NCI-H2227 (cell line): ENCODE measurements around the gene MYCL.
"Not testable (repeated sequence)": the region's sequence is repeated elsewhere in the genome, so short reads cannot be mapped to it uniquely, and the experiment has no call there.

Experiments
- DNase-seq: peaks from one replicate; lab custom pipeline; 2025; ENCODE audit not compliant: unreplicated experiment; lab: John Stamatoyannopoulos, UW

The MYCL gene

DNA sequence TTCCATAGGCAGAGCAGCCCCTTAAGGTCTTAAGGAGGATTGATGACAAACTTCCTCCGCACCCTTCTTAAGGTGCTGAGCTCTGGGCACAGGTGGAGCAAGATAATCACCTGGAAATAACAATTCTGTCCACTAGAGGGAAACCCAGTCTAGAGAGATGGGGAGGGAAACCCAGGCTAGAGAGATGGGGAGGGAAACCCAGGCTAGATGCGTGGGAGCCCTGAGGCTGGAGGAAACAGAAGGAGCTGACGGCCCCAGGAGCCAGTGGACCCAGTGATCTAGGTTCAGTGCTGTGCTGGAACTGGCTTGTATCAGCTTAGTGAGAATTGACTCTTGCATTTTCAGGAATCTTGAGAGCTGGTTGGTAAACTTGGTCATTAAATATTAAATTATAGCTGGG, 17.8 kb upstream of the MYCL start:
- DNase-seq, result peak; percentile 82

DNA sequence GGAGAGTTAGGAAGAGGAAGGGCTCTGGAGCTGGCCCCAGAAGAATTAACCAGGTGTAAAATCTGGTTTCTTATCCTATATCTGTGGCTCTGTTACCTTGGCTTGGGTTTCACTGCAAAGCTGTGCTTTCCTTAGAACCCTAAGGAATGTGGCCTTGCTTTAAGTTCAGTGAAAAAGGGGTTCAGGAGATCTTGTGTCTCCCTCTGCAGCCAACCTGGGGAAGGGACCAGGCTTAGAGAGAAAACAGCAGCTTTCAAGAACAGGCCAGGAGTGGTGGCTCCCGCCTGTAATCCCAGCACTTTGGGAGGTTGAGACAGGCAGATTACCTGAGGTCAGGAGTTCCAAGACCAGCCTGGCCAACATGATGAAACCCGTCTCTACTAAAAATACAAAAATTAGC, 16.1 kb upstream of the MYCL start:
- no peak for DNase-seq

DNA sequence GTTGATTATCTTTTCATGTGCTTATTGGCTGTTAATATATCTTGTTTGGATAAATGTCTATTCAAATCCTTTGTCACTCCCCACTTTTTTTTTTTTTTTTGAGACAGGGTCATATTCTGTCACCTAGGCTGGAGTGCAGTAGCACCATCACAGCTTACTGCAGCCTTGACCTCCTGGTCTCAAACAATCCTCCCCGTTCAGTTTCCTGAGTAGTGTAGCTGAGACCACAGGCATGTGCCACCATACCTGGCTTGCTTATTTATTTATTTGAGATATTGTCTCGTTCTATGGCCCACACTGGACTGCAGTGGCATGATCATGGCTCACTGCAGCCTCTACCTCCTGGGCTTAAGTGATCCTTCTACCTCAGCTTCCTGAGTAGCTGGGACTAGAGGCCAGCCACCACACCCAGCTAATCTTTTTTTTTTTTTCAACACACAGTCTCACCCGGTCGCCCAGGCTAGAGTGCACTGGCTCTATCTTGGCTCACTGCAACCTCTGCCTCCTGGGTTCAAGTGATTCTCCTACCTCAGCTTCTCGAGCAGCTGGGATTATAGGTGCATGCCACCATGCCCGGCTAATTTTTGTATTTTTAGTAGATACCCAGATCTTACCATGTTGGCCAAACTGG, 13.9 kb upstream of the MYCL start:
- DNase-seq, result no peak

DNA sequence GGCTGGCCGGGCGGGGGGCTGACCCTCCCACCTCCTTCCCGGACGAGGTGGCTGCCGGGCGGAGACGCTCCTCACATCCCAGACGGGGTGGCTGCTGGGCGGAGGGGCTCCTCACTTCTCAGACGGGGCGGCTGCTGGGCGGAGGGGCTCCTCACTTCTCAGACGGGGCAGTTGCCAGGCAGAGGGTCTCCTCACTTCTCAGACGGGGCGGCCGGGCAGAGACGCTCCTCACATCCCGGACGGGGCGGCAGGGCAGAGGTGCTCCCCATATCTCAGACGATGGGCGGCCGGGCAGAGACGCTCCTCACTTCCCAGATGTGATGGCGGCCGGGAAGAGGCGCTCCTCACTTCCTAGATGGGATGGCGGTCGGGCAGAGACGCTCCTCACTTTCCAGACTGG, 11.4 kb upstream of the MYCL start:
- not testable (repeated sequence) for DNase-seq

DNA sequence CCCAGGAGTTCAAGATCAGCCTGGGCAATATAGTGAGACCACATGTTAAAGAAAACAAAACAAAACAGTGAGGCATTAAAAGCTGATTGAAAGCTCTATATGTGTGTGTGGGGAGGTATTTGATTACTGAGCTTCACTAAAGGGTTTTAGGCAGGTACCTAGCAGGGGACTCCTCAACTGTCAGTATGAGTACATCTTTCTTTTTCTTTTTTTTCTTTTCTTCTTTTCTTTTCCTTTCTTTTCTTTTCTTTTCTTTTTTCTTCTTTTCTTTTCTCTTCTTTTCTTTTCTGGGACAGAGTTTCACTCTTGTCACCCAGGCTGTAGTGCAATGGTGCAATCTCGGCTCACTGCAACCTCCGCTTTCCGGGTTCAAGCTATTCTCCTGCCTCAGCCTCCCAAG, 8.5 kb upstream of the MYCL start:
- no peak for DNase-seq

DNA sequence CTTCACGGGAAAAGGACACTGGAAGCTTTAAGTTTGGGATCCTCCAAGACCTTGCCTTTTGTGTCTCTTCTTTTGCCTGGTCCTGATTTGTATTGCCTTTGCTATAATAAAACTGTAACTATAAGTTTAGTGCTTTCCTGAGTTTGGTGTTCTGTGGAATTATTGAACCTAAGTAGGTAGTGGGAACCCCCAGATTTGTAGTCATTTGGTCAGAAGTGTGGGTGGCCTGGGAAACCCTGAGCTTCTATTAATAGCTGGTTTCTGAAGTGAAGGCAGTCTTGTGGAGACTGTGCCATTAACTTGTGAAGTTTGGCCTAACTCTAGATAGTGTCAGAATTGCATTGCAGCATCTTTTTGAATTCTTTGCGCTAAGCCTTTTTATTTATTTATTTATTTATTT, 6.8 kb upstream of the MYCL start:
- DNase-seq, result no peak

DNA sequence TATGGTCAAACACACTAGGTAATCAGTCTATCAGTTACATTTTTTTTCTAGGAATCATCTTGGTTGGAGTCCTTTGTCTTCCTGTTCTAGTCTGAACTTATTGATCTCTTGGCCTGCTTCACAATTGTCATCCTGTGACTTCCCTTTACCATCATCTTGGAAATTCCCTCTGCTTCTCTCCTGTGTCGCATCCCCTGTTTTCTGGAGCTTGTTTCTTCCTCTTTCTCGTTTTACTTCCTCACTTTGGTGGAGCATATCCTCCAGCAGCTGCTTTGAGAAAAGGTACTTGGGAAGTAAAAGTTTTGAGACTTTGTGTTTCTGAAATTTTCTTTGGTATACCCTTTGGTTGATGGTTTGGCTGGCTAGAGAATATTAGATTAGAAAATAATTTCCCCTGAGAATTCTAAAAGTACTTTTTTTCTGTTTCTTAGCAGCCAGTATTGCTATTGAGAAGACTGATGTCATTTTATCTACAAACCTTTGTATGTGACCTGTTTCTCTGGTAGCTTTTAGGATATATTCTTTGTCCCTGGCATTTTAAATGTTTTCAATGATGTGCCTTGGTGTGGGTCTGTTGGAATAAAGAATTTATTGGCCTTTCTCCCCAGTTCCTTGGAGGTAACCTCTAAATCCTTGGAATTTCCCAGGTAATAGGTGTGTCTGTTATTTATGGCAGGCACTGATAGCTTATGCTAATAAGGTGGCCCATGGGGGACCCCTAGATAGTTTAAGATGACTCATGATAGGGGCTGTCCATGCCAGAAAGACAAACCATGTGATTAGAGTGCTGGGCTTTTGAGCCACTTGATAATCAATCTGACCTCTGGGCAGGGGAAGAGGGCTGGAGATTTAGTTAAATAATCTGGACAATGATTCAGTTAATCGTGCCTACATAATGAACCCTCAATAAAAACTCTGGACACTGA, 6.1 kb upstream of the MYCL start:
- DNase-seq, result no peak

DNA sequence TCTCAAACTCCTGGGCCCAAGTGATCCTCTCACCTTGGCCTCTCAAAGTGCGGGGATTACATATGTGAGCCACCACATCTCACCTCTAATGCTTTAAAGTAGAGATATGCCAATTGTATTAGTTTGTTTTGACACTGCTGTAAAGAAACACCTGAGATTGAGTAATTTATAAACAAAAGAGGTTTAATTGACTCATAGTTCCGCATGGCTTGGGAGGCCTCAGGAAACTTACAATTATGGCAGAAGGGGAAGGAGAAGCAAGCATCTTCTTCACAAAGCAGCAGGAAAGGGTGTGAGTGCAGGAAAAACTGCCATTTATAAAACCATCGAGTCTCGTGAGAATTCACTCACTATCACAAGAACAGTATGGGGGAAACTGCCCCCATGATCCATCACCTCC, 3.5 kb upstream of the MYCL start:
- DNase-seq, result no peak

DNA sequence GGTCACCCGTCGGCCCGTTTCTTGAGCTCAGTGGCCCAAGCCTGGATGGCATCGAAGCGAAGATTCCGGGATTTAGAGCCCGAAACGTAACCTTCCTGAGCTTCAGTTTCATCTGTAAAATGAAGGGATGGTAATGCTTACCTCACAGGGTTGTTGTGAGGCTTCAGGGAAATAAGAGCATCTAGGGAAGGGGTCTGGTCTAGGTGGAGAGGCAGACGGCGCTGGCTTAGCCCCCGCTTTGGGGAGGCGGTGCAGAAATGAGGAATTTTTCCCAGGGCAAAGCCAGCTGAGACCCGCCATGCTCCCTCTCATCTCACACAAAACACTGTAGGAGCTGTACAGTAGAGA, 717 bp upstream of the MYCL start:
- DNase-seq, result peak; percentile 66

DNA sequence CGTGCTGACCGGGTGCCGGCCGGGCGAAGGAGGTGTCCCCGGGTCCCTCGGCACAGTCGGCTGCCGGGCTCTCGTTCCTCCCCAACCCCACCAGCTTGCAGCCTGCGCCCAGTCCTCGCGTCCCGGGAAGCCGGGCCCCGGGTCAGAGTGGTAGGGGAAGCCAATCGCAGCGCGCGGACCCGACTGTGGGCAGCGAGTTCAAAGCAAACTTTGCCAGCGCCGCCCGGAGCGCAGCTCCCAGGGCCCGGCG, 328 bp downstream of the MYCL start:
- DNase-seq, result peak; percentile 62

DNA sequence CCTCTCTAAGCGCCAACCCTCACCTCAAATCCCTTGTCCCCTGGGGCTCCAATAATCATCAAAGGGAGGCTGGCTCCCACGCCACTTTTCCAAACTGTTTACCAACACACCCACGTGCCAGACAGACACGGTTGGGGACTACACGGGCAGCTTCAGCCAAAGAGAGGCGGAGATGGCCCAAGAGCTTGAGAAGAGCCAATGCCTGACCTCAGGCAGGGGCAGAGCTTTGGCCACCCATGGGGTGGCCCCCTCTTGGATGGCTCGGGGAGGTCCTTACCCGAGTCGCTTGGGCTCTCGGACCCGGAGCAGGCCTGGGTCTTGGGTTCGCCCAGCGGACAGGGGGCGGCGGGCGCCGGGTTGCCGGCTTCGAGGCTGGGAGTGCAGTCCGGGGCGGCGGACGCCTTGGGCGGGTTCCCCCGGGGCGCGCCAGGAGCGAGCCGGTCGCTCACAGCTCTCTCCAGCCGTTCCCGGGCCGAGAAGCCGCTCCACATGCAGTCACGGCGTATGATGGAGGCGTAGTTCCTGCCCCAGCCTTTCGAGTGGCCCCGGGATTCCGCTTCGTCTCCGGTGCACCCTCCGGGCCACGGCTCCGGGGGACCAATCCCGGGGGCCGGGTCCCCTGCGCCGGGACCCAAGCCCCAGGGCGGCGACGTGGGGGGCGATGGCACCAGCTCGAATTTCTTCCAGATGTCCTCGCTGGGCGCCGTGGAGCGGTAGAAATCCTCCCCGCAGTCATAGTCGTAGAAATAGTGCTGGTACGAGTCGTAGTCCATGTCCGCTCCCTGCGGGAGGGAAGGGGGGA, 854 bp downstream of the MYCL start:
- DNase-seq, result peak; percentile 28

DNA sequence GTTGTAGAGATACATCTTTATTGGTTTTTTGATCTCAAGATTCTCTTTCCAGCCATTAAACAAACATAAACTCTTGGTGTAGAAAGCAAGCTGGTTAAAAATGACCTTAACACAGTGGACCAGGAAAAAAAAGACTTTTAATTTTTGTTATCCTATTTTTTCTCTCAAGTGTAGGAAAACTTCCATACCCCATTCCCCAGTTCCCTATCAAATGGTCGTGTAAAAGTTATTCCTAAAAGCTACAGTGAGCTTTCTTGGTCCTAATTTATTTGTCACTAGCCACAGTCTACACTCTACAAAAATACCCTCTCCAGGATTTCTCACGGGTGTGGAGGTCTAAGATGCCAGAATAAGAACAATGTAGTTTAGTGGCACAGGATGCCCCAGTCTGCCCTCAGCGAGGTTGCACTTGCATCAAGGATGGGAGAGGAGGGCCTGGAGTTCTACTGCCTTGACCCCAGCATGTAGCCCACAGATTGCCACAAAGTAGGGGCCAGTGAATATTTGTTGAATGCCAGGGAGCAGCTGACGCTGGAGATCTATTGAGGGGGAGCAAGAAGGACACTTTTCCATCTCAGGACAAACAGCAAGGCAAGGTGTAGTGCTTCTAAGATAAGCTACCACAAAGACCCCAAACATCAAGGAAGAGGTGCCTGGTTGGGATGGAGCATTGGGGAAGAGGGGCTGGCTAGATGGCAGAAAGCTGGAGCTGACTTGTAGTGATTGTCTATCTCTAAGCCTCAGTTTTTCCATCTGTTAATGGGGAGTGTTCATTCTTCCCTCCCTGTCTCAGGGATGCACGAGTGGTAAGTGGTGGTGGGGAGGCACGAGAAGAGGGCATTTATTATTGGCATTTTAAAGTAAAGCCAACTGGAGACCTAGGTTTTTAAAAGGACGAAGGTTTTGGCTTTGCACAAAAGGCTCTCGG, 1.8 kb downstream of the MYCL start:
- DNase-seq, result no peak

DNA sequence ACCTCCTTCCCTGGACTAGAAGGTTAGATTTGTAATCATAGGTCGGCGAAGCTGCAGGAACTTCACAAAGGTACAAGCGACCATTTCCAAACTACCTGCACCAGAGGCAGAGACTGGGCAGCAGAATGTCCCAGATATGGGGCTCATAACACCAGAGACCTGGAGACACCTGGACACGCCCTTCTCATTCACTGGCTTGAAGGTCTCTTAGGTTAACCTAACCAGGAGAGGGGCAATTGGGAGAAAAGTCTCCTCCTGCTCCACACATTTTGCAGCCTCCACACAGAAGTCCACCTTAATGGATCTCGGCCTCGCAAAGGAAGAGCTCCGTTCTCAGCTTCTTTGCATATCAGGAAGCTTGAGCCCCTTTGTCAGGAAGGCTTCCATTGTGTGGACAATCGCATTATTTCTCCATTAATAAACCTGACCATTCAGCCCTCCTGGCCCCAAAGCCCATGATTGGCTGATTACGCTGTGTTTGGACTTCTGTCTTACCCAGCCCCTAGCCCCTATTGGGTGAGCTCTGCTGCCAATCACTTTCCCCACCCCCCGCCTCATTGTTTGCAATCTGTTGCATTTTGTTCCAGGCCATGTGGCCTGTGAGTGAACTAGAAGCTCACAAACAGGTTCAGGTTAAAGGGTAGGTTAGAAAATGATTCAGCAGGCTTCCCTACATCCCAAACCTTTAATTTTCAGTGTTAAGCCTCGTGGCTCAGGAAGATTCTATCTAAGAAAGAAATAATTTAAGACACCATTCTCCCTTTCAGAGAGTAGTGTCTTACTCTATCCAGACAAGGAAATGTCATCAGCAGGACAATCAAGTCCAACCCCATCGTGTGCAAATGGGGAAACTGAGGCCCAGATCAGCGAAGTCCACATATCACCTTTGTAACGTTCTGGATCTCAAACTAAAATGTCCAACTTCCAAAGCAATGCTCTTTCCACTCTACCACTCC, 2.8 kb downstream of the MYCL start:
- peak; percentile 74 for DNase-seq

DNA sequence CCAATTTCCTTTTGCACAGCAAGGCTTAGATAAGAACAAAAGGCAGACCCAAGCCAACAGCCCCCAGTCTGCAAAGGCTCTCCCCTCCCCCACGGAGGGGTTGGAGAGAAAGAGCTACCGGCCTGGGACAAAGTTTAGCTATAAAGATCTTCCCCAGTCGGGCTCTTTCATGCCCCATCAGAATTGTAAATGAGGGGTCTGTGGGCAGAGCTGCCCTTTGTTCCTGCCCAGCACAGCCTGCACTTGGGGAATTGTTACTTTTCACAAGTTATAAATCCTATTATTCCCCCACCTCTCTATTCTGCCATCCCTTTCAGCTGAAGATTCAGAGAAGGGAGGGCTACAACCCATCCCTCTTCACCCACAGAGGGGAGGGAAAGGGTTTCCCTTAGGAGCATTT, 3.5 kb downstream of the MYCL start:
- no peak for DNase-seq

DNA sequence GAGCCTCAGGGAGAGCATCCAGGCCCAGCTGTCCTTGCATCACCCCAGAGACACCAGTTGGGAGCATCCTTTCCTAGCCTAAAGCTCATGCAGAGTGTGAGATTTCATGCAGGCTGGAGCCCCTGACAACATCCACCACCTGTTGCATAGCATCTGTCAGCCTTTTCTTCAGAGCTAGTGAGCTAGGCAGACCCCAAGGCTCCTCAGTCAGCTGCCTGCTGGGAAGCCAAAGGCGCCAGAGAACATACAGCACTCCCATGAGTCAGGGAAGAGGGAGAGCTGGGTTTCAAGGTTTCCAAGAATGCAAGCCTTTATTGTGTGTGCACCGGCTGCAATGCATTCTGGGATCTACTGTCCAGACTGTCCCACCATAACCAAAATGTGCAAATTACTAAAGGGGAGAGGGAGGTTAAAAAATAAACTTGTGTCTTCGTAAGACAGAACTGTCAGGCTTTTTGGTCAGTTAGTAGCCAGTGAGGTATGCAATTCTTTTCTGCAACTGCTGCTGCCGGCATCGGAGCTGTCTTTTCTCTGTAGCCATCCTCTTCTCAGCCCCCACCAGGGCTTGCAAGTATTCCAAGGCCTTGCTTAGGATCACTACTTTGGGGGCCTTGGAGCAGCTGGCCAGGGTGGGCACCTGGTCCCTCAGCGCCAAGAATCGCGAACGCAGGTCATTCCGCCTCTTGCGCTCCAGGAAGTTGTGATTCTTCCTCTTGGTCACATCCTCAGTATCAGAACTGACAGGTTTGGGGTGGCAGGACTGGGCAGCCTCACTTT, 4.6 kb downstream of the MYCL start:
- no peak for DNase-seq

DNA sequence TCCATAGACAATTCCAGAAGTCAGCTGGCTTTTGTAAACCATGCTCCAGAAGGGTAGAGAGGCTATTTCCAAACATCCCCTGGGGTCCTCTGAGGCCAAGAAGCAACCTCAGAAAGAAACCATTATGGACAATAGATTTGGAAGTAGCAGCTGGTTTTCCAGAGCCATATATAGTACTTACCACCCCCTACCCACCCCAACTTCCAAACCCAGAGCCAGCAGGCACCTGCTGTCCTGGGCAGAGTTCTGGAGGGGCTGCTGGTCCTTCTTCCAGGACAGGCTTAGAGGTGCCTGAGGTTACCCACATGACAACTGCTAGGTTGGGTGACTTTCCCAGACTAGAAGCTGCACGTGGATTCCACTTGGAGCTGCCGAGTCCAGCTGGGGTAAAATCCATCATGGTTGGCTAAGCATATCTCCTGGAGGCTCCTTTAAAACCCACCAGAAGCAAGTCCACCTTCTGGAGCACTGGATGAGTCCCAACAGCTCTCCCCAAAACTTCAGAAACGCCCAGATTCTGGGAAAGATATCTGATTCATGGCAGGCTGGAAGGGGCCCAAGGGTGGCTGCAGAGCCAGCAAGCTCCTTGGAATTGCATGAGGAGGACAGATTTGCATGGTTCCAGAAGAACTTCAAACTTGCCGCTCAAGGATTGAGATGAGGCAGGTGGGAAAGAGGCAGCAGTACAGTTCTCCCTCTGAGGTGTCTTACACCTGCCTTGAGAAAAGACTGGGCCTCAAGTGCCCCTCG, 5.8 kb downstream of the MYCL start:
- DNase-seq, result no peak

DNA sequence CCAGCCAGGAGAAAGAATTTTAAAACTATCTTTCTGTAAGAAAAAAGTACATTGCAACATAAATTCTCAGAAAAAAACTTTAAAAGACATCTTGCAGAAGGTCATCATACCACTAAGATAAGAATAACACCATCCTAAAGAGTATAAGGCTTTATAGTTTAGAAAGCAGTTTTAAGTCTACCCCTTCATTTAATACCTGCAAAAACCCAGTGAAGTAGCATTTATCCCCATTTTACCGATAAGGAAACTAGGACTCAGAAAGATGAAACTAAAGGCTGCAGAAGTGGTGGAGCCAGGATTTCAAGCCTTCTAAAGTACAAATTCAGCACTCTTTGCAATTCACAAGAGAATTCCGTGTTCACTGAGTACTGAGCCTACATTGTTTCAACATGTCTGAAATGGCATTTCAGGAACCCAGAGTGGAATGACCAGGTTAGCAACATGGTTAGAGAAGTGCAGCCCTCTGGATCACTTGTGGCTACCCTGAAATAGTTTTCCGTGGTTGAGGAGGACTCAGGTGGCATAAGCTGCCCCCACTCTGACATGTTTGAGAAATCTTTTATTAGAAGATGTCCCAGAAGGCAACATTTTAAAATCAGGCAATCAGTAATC, 6.7 kb downstream of the MYCL start:
- no peak for DNase-seq
